Neural progenitor cell (in vitro differentiated cells): Measurements from ENCODE around the gene IKZF3. TPM values are rescaled to one million over a fixed set of nuclear protein-coding genes. Genes with fewer than 3 reads are reported as not detected.

Experiments
- DNase-seq: peaks from one replicate; pipeline ENCODE4 v3.0.0-alpha.2; 2016; ENCODE audit warnings: low spot score
- H2AFZ ChIP-seq: fragments of 200-600 bp; sonication (generic); replicated peaks from 2 replicates; pipeline ENCODE4 v1.6.1; 2016; ENCODE audit warnings: antibody characterized with exemption
- H3F3A ChIP-seq: fragments of 200-600 bp; sonication (generic); 2 replicates; pipeline ENCODE4 v1.6.1; 2016; ENCODE audit warnings: antibody characterized with exemption, low read depth
- H3K27ac ChIP-seq: fragments of 200-600 bp; sonication (generic); 2 replicates; pipeline ENCODE4 v1.5.1; 2016; ENCODE audit warnings: mild to moderate bottlenecking
- H3K27me3 ChIP-seq: fragments of 200-600 bp; sonication (generic); 2 replicates; pipeline ENCODE4 v1.6.1; 2016; ENCODE audit warnings: mild to moderate bottlenecking, moderate library complexity
- H3K36me3 ChIP-seq: fragments of 200-600 bp; sonication (generic); 2 replicates; pipeline ENCODE4 v1.5.1; 2016
- H3K4me1 ChIP-seq: fragments of 200-600 bp; sonication (generic); 2 replicates; pipeline ENCODE4 v1.6.1; 2016; ENCODE audit warnings: mixed run types
- H3K4me2 ChIP-seq: fragments of 200-600 bp; sonication (generic); 2 replicates; pipeline ENCODE4 v1.6.1; 2016
- H3K4me3 ChIP-seq: fragments of 200-600 bp; sonication (generic); 2 replicates; pipeline ENCODE4 v1.5.1; 2016
- H3K79me2 ChIP-seq: fragments of 200-600 bp; sonication (generic); 2 replicates; pipeline ENCODE4 v1.6.1; 2016; ENCODE audit warnings: low read depth
- H3K9ac ChIP-seq: fragments of 200-600 bp; sonication (generic); 2 replicates; pipeline ENCODE4 v1.6.1; 2016
- H3K9me3 ChIP-seq: fragments of 200-600 bp; sonication (generic); 2 replicates; pipeline ENCODE4 v1.5.1; 2016; ENCODE audit warnings: low read depth
- H4K20me1 ChIP-seq: fragments of 200-600 bp; sonication (generic); 2 replicates; pipeline ENCODE4 v1.6.1; 2016; ENCODE audit warnings: low read depth
- H3K27ac Mint-ChIP-seq: 3 replicates; pipeline ENCODE4 v1.8.0; 2021; ENCODE audit warnings: mixed read lengths
- H3K27me3 Mint-ChIP-seq: 2 replicates; pipeline ENCODE4 v1.8.0; 2022; ENCODE audit warnings: low read depth, mild to moderate bottlenecking, inconsistent platforms, moderate library complexity, mixed read lengths; ENCODE audit not compliant: insufficient read depth
- H3K36me3 Mint-ChIP-seq: 3 replicates; pipeline ENCODE4 v1.8.0; 2021; ENCODE audit warnings: mixed read lengths
- H3K4me1 Mint-ChIP-seq: 3 replicates; pipeline ENCODE4 v1.8.0; 2021; ENCODE audit warnings: mixed read lengths
- H3K4me3 Mint-ChIP-seq: 3 replicates; pipeline ENCODE4 v1.8.0; 2021; ENCODE audit warnings: mild to moderate bottlenecking, moderate library complexity, mixed read lengths
- H3K9me3 Mint-ChIP-seq: 3 replicates; pipeline ENCODE4 v1.8.0; 2020; ENCODE audit warnings: mixed read lengths
- EZH2 ChIP-seq: fragments of 200-600 bp; sonication (generic); IDR thresholded peaks from 2 replicates; pipeline ENCODE4 v1.6.1; 2017; ENCODE audit warnings: antibody characterized with exemption, mild to moderate bottlenecking, moderate library complexity
- EZH2phosphoT487 ChIP-seq: fragments of 200-600 bp; sonication (generic); IDR thresholded peaks from 2 replicates; pipeline ENCODE4 v1.6.1; 2017; ENCODE audit warnings: antibody characterized with exemption
- total RNA-seq: library from RNA; depleted of rRNA; stranded (reverse); fragments of >200 nt; gene quantifications from 2 replicates; pipeline ENCODE4 v1.2.3, GENCODE V29; 2015; ENCODE audit warnings: low replicate concordance
- TF ChIP-seq, protein P1 (sequence below): fragments of 200-600 bp; sonication (generic); IDR thresholded peaks from 2 replicates; pipeline ENCODE4 v1.5.1; 2017; ENCODE audit warnings: antibody characterized with exemption, mild to moderate bottlenecking

Gene IKZF3
- total RNA-seq, 1 donor from 2014 or later: not detected

DNA sequence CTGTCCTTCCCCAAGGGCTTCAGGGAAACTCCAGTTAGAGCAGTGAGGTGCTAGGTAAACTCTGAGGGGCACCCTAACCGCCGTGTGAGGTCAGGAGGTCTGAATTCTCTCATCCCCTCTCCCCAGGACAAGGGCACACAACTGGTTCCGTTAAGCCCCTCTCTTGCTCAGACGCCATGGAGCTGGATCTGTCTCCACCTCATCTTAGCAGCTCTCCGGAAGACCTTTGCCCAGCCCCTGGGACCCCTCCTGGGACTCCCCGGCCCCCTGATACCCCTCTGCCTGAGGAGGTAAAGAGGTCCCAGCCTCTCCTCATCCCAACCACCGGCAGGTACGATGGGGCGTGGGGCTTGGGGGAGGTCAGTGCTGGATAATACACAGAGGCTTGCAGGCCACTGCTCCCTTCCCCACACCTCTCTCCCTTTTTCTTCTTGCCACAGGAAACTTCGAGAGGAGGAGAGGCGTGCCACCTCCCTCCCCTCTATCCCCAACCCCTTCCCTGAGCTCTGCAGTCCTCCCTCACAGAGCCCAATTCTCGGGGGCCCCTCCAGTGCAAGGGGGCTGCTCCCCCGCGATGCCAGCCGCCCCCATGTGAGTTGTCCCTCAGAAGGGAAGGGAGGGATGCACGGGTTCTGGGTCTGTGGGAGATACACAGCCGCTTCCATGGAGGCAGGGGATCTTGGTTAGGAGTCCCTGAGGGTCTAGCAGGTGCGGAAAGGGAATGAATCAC is 121.8 kb downstream of the IKZF3 start:
- Mint-ChIP-seq H3K27ac (no peak overlapping the region), H3K27me3 (peaks cover 38% of the 10 kb centered on the region), H3K4me3 (no peak overlapping the region), H3K9me3 (no peaks in the 10 kb centered on the region), H3K4me1 (peaks cover 15% of the 10 kb centered on the region), H3K36me3 (no peaks in the 10 kb centered on the region)
- Histone ChIP-seq H3K4me3 (no peak overlapping the region), H2AFZ (no peak overlapping the region), H3K9me3 (no peaks in the 10 kb centered on the region), H3K4me1 (peaks cover 17% of the 10 kb centered on the region), H3K27me3 (peaks cover 29% of the 10 kb centered on the region), H3K27ac (no peak overlapping the region), H3K4me2 (no peak overlapping the region), H3K9ac (no peak overlapping the region), H3K36me3 (no peaks in the 10 kb centered on the region), H3F3A (peaks cover 14% of the 10 kb centered on the region), H4K20me1 (no peaks in the 10 kb centered on the region), H3K79me2 (no peaks in the 10 kb centered on the region)
- no peak for TF ChIP-seq EZH2phosphoT487
- TF ChIP-seq, protein P1, sequence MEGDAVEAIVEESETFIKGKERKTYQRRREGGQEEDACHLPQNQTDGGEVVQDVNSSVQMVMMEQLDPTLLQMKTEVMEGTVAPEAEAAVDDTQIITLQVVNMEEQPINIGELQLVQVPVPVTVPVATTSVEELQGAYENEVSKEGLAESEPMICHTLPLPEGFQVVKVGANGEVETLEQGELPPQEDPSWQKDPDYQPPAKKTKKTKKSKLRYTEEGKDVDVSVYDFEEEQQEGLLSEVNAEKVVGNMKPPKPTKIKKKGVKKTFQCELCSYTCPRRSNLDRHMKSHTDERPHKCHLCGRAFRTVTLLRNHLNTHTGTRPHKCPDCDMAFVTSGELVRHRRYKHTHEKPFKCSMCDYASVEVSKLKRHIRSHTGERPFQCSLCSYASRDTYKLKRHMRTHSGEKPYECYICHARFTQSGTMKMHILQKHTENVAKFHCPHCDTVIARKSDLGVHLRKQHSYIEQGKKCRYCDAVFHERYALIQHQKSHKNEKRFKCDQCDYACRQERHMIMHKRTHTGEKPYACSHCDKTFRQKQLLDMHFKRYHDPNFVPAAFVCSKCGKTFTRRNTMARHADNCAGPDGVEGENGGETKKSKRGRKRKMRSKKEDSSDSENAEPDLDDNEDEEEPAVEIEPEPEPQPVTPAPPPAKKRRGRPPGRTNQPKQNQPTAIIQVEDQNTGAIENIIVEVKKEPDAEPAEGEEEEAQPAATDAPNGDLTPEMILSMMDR: no peak
- TF ChIP-seq EZH2: no peak
- no peak for DNase-seq

DNA sequence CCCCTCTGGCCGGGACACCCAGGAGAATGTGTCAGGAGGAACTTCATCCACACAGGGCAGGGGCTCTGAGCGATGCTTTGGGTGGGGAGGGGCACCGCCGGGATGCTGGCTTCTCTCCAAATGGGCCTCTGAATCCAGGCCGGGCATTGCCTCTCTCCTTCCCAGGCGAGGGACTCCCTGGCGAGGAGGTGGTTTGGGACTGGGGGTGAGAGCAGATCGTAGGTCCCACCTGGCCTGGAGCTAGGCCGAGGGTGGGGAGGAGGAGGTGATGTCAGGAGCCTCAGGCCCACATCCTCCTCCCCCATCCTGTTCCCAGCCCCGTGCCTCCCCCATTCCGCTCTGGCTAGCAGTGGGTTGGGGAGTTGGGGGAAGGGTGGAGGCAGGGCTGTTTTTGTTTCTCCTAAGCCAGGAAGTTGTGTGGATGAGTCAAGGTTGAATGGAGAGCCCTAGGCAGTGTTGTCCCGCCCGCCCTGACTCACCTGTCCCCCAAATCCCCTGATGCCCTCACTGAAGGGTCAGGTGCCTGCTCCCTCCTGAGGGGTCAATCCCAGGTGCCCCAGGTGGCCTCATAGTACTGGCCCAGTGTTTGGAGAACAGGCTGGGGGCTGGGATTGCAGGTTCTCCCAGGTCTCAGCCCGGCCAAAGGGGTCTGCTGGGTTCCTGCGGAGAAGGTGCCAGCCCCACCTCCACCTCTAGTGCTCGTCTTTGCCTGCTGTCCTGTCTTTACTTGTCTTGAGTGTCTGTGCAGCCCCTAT is 123.6 kb downstream of the IKZF3 start:
- no peak overlapping the region for H3K27ac ChIP-seq
- Mint-ChIP-seq H3K4me1 (peaks cover 15% of the 10 kb centered on the region), H3K36me3 (no peaks in the 10 kb centered on the region), H3K27ac (no peak overlapping the region), H3K27me3 (peaks cover 47% of the 10 kb centered on the region), H3K4me3 (peak overlapping the region; percentile 15), H3K9me3 (no peaks in the 10 kb centered on the region)
- DNase-seq: no peak
- no peaks in the 10 kb centered on the region for H4K20me1 ChIP-seq
- H3K4me1 ChIP-seq: peaks cover 17% of the 10 kb centered on the region
- no peaks in the 10 kb centered on the region for H3K79me2 ChIP-seq
- peak overlapping the region; percentile 99 for H3K4me2 ChIP-seq
- H3F3A ChIP-seq: peaks cover 24% of the 10 kb centered on the region
- no peaks in the 10 kb centered on the region for H3K9me3 ChIP-seq
- no peak for TF ChIP-seq EZH2
- TF ChIP-seq, protein P1: no peak
- TF ChIP-seq EZH2phosphoT487: no peak
- no peaks in the 10 kb centered on the region for H3K36me3 ChIP-seq
- peak overlapping the region; percentile 35 for H2AFZ ChIP-seq
- peaks cover 29% of the 10 kb centered on the region for H3K27me3 ChIP-seq
- H3K9ac ChIP-seq: no peak overlapping the region
- peak overlapping the region; percentile 62 for H3K4me3 ChIP-seq

DNA sequence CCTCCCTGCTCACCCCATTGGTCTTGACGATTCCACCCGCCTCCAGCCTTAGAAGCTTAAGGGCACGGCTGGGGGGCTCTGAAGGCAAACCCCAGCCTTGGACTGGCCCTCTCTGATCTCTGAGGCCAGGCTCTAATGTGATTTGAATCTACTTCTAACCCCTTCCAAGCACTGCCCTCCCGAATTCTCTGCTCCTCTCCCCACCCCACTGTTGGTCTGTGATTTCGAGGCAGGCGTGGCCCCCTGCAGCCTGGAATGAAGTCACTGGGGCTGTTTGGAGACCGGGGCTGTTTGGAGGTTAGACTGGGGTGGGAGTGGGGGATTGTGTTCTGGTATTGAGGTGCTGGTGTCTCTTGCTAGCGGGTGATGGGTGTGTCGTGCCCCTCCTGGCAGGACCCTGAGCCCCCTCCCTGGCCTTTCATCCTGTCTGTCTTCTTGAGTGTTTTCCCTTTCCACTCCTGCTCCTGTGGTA is 124.2 kb downstream of the IKZF3 start:
- Mint-ChIP-seq H3K4me3 (peak overlapping the region; percentile 55), H3K27me3 (peaks cover 50% of the 10 kb centered on the region), H3K9me3 (no peaks in the 10 kb centered on the region), H3K27ac (no peak overlapping the region), H3K4me1 (peaks cover 15% of the 10 kb centered on the region), H3K36me3 (no peaks in the 10 kb centered on the region)
- Histone ChIP-seq H3K4me1 (peaks cover 17% of the 10 kb centered on the region), H3K27me3 (peaks cover 29% of the 10 kb centered on the region), H3K4me2 (peak overlapping the region; percentile 99), H2AFZ (peak overlapping the region; percentile 35), H3F3A (peaks cover 24% of the 10 kb centered on the region), H3K79me2 (no peaks in the 10 kb centered on the region), H3K9ac (no peak overlapping the region), H3K4me3 (peak overlapping the region; percentile 62), H3K9me3 (no peaks in the 10 kb centered on the region), H3K27ac (no peak overlapping the region), H4K20me1 (no peaks in the 10 kb centered on the region), H3K36me3 (no peaks in the 10 kb centered on the region)
- no peak for TF ChIP-seq EZH2phosphoT487
- no peak for TF ChIP-seq EZH2
- TF ChIP-seq, protein P1: no peak
- DNase-seq: peak; percentile 18
